Left lobe of liver (tissue), 2 donors: ENCODE results near the gene TMEM178B. TPM values are rescaled to one million over a fixed set of nuclear protein-coding genes. Genes with fewer than 3 reads are reported as not detected.
"Not testable (repeated sequence)": the region's sequence is repeated elsewhere in the genome, so short reads cannot be mapped to it uniquely, and the experiment has no call there.

ENCODE experiments used
- ATAC-seq: fragments of 200-7000 bp; cut with Tn5 transposase; one replicate; pipeline ENCODE4 v1.9.1; 2020; ENCODE audit warnings: mild to moderate bottlenecking, moderate library complexity
- DNase-seq: peaks from one replicate; pipeline ENCODE4 v3.0.0-alpha.2; 2020; ENCODE audit warnings: low spot score
- total RNA-seq: library from RNA; stranded (reverse); gene quantifications from one replicate; pipeline ENCODE4 v1.2.1, GENCODE V29; 2021
- donor health status: DM: no; HTN: no; CAD: no; lungs with moderate emphysema.
- donor health status: DM: no; HTN: yes; CAD: no.

Gene TMEM178B
- total RNA-seq, result not detected

DNA sequence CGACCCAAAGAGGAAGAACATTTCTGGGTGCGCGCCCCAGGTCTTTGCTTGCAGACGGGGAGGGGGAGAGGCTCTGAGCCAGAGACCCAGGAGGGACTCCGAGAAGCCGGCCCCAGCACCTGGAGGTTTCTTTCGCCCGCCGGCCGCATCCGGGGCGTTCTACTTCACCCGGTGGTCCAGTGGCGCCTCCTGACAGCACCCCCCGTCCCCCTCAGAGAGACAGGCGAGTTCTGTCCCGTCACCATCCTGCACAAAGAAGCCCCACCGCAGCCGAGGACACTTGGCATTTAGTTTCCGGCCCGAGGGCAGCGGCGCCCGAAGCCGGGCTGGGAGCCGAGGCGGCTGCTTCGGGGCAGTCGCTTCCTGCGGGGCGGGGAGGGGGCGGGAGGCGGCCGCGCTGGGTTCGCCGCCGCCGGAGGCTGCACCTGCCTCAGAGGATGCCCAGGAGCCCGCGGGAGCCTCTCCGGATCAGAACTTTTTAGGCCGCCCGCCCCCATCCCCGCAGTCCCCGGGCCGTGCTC lies at the start of gene TMEM178B:
TSS of gene TMEM178B (plus strand) at position 424 of the 521 bp plus-strand sequence.
- ATAC-seq, result peak; percentile 15
- no peak for DNase-seq

DNA sequence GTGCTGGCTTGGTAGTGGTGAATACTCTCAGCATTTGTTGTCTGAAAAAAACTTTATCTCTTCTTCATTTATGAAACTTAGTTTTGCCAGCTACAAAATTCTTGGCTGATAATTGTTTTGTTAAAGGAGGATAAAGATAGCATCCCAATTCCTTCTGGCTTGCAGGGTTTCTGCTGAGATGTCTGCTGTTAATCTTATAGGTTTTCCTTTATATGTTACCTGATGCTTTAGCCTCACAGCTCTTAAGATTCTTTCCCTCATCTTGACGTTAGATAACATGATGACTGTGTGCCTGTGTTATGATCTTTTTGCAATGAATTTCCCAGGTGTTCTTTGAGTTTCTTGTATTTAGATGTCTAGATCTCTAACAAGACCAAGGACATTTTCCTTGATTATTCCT lies 49.2 kb upstream of the TMEM178B start:
- ATAC-seq (no peak), DNase-seq (no peak)

DNA sequence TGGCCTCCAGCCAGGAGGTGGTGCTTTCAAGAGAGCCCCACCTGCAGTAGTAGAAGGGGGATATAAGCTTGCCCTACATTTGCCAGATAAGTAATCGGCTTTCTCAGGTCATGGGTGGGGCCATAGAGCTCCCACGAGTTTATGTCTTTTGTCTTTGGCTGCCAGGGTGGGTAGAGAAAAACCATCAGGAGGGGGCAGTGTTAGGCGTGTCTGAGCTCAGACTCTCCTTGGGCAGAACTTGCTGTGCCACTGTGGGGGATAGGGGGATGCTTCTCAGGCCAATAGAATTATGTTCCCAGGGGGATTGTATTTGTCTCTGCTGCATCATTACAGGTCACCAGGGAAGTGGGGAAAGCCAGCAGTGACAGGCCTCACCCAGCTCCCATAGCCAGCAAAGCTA lies 46.8 kb upstream of the TMEM178B start:
- ATAC-seq, result no peak
- no peak for DNase-seq

DNA sequence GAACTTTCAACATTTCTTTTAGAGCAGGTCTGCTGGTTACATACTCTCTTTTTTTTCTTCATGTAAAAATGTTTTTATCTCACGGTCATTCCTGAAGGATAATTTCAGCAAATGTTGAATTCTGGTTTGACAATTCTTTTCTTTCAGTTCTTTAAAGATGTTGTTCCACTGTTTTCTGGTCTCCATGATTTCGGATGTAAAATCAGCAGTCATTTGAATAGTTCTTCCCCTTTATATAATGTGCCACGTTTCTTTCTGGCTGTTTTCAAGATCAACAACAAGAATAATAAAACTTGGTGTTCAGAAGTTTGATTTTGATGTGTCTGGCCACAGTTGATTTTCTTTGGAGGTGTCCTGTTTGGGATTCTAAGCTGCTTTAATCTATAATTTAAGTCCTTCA lies 45.1 kb upstream of the TMEM178B start:
- ATAC-seq, result no peak

DNA sequence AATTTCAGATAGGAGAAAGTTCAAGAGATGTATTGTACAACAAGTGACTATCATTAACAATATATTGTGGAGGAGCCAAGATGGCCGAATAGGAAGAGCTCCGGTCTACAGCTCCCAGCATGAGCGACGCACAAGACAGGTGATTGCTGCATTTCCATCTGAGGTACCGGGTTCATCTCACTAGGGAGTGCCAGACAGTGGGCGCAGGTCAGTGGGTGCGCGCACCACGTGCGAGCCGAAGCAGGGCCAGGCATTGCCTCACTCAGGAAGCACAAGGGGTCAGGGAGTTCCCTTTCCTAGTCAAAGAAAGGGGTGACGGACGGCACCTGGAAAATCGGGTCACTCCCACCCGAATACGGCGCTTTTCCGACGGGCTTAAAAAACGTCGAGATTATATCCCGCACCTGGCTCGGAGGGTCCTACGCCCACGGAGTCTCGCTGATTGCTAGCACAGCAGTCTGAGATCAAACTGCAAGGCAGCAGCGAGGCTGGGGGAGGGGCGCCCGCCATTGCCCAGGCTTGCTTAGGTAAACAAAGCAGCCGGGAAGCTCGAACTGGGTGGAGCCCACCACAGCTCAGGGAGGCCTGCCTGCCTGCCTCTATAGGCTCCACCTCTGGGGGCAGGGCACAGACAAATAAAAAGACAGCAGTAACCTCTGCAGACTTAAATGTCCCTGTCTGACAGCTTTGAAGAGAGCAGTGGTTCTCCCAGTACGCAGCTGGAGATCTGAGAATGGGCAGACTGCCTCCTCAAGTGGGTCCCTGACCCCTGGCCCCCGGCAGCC lies 41.1 kb upstream of the TMEM178B start:
- DNase-seq, ATAC-seq: not testable (repeated sequence)

More for the DNA sequence above, 45.1 kb upstream of the TMEM178B start:
- DNase-seq, result no peak

DNA sequence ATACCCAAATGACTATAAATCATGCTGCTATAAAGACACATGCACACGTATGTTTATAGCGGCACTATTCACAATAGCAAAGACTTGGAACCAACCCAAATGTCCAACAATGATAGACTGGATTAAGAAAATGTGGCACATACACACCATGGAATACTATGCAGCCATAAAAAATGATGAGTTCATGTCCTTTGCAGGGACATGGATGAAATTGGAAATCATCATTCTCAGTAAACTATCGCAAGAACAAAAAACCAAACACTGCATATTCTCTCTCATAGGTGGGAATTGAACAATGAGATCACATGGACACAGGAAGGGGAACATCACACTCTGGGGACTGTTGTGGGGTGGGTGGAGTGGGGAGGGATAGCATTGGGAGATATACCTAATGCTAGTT lies 35.8 kb upstream of the TMEM178B start:
- not testable (repeated sequence) for DNase-seq, ATAC-seq

DNA sequence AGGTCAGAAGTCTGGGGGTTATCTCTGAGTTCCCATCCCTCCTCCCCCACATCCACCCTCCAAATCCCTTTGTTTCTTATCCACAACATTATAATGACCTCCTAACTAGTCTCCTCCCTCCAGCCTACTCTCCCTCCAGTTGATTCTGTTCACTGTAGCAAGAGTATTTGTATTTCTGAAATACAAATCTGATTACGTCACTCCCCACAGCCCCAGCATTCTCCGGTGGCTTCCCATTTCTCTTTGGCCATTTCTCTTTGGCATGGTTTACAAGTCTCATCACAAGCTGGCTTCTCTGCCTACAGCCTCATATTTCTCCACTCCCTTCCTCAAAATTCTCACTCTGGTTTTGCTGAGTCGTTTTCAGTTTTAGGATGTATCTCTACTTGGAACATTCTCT lies 34.5 kb upstream of the TMEM178B start:
- no peak for ATAC-seq
- no peak for DNase-seq

DNA sequence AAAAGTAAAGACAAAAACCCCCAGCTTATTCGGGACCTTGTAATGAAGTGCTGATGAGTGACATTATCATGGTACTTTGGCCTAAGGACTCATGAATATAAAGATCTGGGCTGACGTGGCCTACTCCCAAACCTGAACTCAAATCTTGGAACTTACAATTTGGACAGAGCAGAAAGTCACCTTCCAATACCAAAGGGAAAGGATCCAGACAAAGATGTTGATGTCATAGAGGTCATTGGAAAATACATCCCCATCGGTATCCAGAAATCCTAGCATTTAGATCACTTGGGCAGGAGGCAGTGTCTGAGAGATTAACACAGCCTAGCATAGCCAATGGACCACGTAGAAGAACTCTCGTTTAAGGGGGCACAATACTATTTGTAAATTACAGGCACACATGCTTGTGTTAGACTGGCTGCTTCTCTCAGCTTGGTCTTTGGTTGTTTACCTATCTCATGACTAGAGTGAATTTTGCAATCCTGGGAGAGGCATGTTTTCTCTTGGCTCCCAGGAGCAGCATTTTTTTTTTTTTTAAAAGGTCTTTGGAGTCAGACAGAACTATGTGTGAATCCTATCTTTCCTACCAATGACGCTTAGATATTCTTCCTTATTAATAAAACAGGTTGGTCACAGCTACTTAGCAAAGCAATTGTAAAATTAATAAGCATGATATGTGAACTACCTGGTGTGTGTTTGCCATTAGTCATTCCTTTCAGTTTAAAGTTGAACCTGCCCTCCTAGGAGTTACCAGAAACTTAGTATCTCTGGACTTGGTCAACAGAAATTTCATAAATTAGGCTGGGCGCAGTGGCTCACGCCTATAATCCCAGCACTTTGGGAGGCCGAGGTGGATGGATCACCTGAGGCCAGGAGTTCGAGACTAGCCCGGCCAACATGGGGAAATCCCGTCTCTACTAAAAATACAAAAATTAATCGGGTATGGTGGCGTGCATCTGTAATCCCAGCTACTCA lies 31.4 kb upstream of the TMEM178B start:
- DNase-seq, result no peak

DNA sequence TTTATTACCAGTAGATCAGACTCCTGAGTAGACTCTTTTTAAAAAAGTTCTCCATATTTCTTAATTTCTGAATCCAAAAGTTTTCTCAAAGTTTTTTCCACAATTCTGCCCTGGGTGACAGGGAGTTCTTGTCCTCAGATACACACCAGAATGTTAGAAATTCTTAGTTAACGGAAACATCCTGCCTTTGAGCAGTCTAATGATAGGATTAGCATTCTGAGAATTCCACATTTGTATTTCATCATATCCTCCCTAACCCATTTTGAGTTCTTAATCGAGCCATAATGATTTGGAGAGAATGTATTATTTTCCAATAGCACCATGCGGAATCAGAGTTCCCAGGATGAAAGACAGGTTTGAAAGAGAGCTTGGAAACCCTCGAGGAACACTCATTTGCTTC lies 30.2 kb upstream of the TMEM178B start:
- DNase-seq, result no peak

More for the DNA sequence above, 31.4 kb upstream of the TMEM178B start:
- peak; percentile 97 for ATAC-seq

DNA sequence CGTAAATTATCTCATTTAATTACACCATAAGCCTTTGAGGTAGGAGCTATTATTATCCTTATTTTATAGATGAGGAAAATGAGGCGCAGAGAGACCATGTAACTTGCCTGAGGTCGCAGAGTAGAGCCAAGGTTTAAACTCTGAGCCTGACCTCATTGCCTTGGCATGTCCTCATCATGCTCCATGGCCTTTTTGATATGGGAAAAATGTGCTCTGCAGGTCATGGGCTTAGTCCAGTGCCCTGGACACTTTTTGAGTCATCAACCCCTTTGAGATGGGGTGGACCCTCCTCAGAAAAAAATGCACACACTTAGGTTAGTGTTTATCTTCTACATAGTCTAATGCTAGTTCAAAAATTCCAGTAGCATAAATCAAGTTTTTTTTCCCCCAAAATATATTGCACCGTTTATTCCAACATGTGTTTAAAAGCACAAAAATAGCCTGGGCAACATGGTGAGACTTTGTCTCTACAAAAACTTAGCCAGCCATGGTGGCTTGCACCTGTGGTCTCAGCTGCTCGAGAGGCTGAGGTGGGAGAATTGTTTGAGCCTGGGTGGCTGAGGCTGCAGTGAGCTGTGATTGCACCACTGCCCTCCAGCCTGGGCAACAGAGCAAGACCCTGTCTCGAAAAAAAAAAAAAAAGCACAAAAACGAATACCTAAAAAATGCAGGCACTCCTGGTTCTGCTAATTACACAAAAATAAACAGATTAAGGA lies 28.6 kb upstream of the TMEM178B start:
- ATAC-seq (no peak), DNase-seq (no peak)

More for the DNA sequence above, 30.2 kb upstream of the TMEM178B start:
- ATAC-seq, result no peak

DNA sequence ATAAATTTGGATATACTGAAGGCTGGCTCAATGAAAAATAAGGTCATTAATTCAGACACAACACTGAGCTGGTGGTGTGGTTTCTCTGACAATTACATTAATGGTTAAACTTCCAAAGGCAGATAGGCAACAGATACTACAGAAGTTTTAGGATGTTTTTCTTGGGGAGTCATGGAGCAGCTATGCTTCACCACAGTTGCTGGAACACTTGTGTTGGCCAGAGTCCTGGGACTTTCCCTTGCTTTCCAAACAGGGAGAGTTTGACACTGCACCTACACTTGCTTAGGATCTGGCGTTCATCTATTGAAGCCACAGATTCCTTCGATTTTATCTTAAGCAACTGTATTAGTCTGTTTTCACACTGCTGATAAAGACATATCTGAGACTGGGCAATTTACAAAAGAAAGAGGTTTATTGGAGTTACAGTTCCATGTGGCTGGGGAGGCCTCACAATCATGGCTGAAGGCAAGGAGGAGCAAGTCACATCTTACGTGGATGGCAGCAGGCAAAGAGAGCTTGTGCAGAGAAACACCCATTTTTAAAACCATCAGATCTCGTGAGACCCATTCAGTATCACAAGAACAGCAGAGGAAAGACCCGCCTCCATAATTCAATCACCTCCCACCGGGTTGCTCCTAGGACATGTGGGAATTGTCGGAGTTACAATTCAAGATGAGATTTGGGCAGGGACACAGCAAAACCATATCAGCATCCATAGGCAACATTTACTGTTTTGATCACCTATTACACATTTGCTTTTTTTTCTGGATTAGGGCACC lies 27.8 kb upstream of the TMEM178B start:
- ATAC-seq, result no peak
- DNase-seq, result no peak

DNA sequence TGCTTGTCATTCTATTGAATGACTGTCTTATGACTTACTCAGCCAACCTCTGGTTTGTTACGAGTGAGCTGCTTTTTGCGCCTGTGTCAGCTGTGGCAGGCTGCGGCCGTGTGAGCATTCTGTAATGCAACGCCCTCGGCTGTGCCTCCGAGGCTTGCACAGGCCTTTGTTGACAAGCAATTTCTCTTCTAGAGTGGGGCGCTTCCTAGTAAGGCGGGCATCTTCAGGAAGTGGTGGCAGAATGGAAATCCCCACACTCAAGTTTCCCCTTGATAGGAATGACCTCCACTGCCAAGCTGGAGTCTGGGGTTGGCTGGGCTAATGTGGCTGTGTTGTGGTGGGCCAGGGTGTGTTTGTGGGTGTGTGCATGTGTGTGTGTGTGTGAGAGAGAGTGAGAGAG lies 20.2 kb upstream of the TMEM178B start:
- ATAC-seq (no peak), DNase-seq (no peak)

DNA sequence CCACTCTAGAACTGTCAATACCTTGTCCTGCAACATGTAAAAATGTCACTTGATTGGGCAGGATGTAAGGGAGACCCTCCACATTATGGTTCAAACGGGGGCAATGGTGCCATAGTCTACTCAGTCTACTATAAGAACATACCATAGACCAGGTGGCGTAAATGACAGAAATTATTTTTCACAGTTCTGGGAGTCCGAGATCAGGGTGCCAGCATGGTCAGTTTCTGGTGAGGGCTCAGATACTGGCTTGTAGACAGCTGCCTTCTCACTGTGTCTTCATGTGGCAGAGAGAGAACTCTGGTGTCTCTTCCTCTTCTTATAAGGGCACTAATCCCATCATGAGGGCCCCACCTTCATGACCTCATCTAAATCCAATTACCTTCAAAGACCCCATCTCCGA lies 18.7 kb upstream of the TMEM178B start:
- DNase-seq, result no peak

DNA sequence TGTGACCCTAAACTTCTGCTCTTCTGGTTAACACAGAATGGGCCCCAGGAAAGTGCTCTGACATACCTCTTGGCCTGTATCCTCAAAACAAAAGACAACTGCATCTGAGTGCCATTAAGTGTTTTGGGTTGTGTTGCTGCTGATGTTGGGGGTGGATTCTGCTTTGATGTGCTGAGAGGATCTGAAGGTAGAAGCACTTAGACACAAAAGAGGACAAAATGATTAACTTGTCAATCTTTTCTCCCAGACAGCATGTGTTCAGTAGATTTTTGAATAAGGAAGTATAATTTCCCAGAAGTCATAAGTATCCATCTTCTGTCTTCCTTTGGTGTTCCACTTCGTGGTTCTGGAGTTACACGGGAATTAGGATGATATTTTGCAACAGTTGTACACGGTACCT lies 16.1 kb upstream of the TMEM178B start:
- DNase-seq (no peak), ATAC-seq (no peak)

More for the DNA sequence above, 18.7 kb upstream of the TMEM178B start:
- ATAC-seq, result no peak

DNA sequence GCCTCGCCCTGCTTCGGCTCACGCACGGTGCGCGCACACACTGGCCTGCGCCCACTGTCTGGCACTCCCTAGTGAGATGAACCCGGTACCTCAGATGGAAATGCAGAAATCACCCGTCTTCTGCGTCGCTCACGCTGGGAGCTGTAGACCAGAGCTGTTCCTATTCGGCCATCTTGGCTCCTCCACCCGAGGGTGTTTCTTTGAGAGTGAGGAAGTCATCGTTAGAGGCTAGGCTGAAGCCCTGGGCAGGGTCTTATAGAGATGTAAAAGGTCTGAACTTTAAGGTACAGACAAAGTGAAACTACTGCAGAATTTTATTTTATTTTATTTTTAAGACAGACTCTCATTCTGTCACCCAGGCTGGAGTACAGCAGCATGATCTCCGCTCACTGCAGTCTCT lies 6.0 kb upstream of the TMEM178B start:
- DNase-seq, ATAC-seq: not testable (repeated sequence)

DNA sequence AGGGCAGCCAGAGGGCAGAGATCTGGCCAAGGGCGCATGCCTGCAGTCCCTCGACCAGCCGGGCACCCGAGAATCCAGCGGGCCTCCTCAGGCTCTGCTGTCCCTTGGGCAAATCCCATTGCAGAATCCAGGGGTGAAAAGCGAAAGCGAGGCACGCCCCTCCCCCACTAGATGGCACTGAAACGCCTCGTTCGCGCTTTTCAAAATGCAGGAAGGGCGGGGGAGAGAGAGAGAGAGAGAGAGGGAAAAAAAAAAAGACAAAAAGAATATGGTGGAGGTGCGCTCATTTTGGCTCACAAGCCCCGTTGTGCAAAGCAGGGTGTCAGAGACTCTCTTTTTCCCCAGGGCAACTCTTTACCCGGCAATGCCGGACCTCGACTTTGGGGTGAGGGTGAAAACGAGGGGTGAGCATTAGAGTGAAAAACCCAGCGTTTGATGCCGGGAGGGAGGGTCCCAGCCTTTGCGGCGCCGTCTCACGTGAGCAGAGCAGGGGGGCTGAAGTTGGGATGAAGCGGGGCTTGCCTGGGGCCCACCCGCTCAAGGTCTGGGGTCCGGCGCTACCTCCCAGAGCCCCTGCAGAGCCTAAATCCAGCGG lies 2.5 kb upstream of the TMEM178B start:
- no peak for ATAC-seq
- DNase-seq, result no peak

DNA sequence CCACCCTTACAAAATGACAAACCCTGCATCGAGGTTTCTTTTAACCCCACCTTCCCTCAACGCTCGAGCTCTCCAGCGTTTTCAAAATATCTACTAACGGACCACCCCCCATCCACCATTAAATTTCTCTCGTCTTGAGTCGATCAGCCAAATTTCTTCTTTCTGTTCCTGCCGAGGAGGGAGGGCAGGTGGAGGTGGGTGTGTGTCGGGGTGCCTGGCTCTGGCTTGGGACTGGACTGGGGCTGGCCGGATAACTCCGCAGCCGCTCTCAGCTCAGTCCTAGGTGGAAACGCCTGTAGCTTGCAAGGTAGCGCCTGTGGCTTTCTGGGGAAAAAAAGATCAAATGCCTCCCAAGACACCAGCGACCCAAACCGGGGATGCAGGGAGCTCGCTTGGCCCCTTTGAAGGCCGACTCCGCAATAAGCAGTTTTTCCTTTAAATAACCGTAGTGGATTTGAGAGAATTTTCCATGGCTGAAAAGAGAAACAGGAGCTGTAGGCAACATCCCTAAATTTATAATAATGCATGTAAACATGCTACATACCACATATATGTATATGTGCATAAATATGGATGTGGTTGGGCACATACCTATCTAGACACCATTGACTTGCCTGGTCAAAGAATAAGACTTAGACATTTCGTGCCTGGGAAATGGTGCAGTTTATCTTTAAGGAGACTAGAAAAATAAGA lies 1.9 kb upstream of the TMEM178B start:
- ATAC-seq, result no peak
- DNase-seq, result no peak

DNA sequence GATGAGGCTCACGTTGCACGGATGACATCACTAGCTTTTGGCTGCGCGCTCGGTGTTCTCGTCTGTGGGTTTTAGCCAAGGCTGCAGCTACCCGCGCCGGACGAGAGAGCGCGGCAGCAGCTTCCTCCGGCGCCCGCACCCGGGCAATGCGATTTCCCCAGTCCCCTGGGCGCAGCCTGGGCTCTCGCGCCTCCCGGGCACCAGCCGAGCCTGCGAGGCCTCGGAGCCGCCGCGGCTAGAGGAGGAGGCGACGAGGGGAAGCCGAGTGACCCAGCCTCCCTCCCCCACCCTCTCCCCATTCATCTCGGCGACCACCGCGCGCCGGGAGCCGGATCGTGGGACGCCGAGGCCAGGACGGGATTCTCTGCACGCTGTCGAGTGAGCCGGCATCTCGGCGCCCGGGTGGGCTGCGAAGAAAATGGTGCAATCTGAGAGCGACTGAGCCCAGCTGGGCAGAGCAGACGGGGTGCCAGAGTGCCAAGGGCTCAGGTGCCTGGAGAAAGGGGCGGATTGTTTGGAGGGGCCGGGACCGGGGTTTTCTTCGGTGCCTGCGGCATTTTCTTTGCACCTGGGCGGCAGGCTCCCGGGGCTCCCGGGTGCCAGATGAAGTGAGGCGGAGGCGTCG lies 1.2 kb upstream of the TMEM178B start:
- ATAC-seq, result peak; percentile 52
- DNase-seq, result no peak
